Body of pancreas (tissue), 4 donors: ENCODE measurements around the gene RPH3AL. TPM values are rescaled to one million over a fixed set of nuclear protein-coding genes. Genes with fewer than 3 reads are reported as not detected.

Experiments used
- ATAC-seq: fragments of 150-250 bp; one replicate; pipeline ENCODE4 v1.9.1; 2016
- DNase-seq, 4 donors: peaks; one replicate each; pipeline ENCODE4 v3.0.0-alpha.2; 2019
- H3K27ac ChIP-seq, 4 donors: fragments of 200-600 bp; sonication (generic); 1 replicate in 3 of 4; 2 replicates in 1 of 4; pipeline versions ENCODE4 v1.5.1 to v1.6.1; 2016 to 2019; ENCODE audit warnings: mild to moderate bottlenecking in 1 of 4, mixed read lengths in 1 of 4, moderate library complexity in 1 of 4
- H3K27me3 ChIP-seq, 2 donors: fragments of 200-600 bp; sonication (generic); one replicate each; pipeline ENCODE4 v1.6.0; 2016; ENCODE audit warnings: mild to moderate bottlenecking in 1 of 2
- H3K36me3 ChIP-seq, 2 donors: fragments of 200-600 bp; sonication (generic); replicated peaks in 1 of 2; 2 replicates each; pipeline ENCODE4 v1.5.1; 2016; ENCODE audit warnings: low read depth in 2 of 2; ENCODE audit not compliant: insufficient read depth in 1 of 2
- H3K4me1 ChIP-seq: fragments of 200-600 bp; sonication (generic); one replicate; pipeline ENCODE4 v1.6.0; 2016
- H3K4me3 ChIP-seq, 2 donors: fragments of 200-600 bp; sonication (generic); 1 replicate in 1 of 2; 2 replicates in 1 of 2; pipeline ENCODE4 v1.5.1; 2016 to 2019
- H3K9me3 ChIP-seq, 3 donors: fragments of 200-600 bp; sonication (generic); 1 replicate in 2 of 3; 2 replicates in 1 of 3; pipeline ENCODE4 v1.5.1; 2016
- CTCF ChIP-seq, 7 experiments: fragments of 450-650 bp in 4 of 7; fragments of 200-600 bp in 3 of 7; sonication (generic) in 3 of 7; IDR thresholded peaks; one replicate each; pipeline ENCODE4 v1.5.1; 2016 to 2019; ENCODE audit warnings: antibody characterized with exemption in 7 of 7
- POLR2A ChIP-seq, 3 donors: fragments of 450-650 bp; IDR thresholded peaks; one replicate each; pipeline ENCODE4 v1.6.1; 2016; ENCODE audit warnings: antibody characterized with exemption in 3 of 3, mild to moderate bottlenecking in 2 of 3
- WGBS, 2 donors: methylation state at CpG; one replicate each; pipeline ENCODE4 v1.1.5; 2017; 5-methylcytosine and 5-hydroxymethylcytosine counted together
- intact Hi-C: fragments of 100-400 bp; cut with DNase I; formaldehyde crosslinking; loops from one replicate; pipeline ENCODE4 v1.15.1; 2023
- total RNA-seq, 2 donors: library from RNA; depleted of rRNA; stranded (reverse); fragments of >200 nt; gene quantifications; one replicate each; pipeline ENCODE4 v1.1.0, GENCODE V29; 2016

The RPH3AL gene
- total RNA-seq, 2 donors from 2014 or later, result 77.1 to 89.5 TPM

DNA sequence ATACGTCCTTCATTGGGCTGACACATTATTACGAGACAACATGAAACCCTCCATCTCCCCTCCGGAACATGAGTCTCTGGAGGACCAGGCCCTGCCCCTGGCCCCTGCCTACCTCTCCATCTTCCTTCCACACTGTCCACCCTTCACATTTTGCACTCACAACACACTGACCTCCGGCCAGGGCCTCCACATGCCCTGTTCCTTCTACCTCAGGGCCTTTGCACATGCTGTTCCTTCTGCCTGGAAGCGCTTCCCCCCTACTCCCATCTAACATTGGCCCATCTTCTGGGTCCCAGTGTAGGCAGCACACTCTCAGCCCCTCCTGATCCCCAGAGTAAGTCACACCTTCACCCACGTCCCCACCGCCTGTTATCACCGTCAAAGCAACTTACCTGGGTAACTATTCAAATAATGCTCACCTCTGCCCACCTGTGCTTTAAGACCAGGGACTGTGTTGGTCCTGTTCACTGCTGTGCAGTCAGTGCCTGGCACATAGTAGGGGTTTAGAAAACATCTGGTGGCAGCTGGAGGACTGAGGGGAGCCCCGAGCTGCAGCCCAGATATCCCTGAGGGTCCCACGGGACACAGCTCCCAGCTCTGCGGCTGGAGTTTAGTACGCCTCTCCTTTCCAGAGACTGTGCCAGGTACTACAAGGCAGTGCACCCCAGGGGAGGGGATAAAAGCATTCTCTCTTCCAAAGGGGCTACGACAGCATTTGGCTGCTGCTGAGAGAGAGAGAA lies 27.2 kb downstream of the RPH3AL start:
- no peaks in the 10 kb centered on the region for H3K36me3 ChIP-seq
- 94 to 96% methylated on average over 13 of the region's 13 CpGs for WGBS, 2 donors
- intact Hi-C loops, result no loop called here
- ATAC-seq (no peak), DNase-seq (no peak)
- TF ChIP-seq POLR2A (IDR thresholded peaks at IDR 0.05), result no peak
- TF ChIP-seq CTCF (IDR thresholded peaks at IDR 0.05), result no peak
- no peaks in the 10 kb centered on the region for H3K9me3 ChIP-seq
- no peak overlapping the region for H3K4me3 ChIP-seq
- H3K27me3 ChIP-seq, result no peaks in the 10 kb centered on the region
- H3K4me1 ChIP-seq, result peaks cover 10% of the 10 kb centered on the region
- no peak overlapping the region for H3K27ac ChIP-seq

DNA sequence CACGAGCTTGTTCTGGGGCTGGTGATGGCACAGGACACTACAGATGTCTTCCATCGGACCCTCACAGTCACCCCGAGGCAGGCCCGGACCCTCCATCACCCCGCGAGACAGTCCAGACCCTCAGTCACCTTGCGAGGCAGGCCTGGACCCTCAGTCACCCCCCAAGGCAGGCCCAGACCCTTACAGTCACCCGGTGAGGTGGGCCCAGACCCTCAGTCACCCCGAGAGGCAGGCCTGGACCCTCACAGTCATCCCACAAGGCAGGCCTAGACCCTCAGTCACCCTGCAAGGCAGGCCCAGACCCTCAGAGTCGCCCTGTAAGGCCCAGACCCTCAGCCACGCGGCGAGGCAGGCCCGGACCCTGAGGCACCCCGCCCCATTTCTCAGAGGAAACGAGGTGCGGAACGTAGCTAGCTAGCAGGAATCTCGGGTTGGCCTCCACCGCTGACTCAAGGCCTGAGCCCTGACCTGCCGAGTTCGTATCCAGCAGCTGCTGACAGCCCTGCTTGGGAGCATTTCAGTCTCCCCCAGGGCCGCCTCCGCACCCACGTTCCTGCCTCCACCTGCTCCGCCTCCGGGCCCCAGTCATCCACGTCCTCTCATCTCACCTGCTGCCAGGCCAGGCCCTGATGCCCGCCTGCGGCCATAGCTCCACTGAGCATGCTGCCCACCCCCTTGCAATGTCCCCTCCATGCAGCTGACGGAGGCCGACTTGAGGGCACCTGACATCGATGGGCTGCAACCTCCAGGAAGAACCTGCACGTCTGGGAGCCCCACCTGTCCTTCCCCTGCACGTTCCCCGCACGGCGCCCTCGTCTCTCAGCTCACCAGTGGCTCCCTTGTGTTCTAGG lies 28.7 kb downstream of the RPH3AL start:
- Histone ChIP-seq H3K36me3 (peaks cover 0 to 5% of the 10 kb centered on the region in 2 donors), H3K27me3 (no peaks in the 10 kb centered on the region), H3K4me1 (no peaks in the 10 kb centered on the region), H3K4me3 (no peak overlapping the region), H3K9me3 (no peaks in the 10 kb centered on the region), H3K27ac (no peak overlapping the region)
- intact Hi-C loops, result no loop called here
- DNase-seq (peak in 1 of 4 donors; percentile 10), ATAC-seq (no peak)
- TF ChIP-seq CTCF (IDR thresholded peaks at IDR 0.05) (no peak), POLR2A (IDR thresholded peaks at IDR 0.05) (no peak)
- WGBS, 2 donors, result 89 to 91% methylated on average over 19 to 36 of the region's 39 CpGs

- WGBS, 2 donors, result 60 to 75% methylated on average over 5 to 6 of the region's 8 CpGs
- DNase-seq (no peak), ATAC-seq (no peak)
These were observed 29.4 kb downstream of the RPH3AL start for GRCh38 chr17:323181-323580.

DNA sequence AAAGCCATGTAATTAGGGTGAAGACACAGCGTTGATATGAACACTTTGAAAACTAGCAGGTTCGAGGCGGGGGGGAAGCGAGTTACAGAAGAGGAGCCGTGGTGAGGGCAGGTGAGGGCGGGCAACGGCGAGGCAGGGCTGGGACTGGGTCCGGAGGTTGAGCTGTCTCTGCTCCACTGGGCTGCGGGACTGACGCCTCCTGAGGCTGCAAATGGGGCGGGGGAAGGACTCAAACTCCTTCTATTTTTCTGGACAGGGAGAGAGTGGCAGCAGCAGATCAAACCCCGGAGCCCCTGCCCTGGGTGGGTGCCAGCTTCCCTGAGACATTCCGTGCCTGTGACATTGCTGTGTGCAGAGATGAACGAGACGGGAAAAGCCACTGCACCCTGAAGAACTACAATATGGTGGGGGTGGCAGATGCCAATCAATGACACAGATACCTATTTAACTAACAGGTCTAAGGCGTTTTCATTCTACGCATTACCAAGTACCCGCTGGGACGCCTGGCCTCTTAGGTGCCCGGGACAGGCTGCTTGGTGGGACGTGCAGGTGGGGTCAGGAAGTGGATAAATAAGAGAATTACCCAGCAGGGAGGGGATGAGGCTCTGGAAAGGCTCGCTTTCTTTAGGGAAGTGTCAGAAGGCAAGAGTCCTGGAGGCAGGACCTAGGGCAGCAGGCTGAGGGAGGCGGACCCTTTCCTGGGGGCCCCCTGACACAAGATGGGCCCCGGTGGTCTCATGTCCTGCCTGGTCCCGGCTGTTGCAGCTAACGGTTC lies 30.4 kb downstream of the RPH3AL start:
- Histone ChIP-seq H3K36me3 (peaks cover 0 to 9% of the 10 kb centered on the region in 2 donors), H3K9me3 (no peaks in the 10 kb centered on the region), H3K4me1 (no peaks in the 10 kb centered on the region), H3K4me3 (no peak overlapping the region), H3K27ac (no peak overlapping the region), H3K27me3 (no peaks in the 10 kb centered on the region)
- DNase-seq (peak in 1 of 4 donors; percentile 19), ATAC-seq (no peak)
- TF ChIP-seq CTCF (IDR thresholded peaks at IDR 0.05) (no peak), POLR2A (IDR thresholded peaks at IDR 0.05) (no peak)
- WGBS, 2 donors, result 88 to 89% methylated on average over 26 to 27 of the region's 27 CpGs
- intact Hi-C loops, result no loop called here

More at GRCh38 chr17:323181-323580, 29.4 kb downstream of the RPH3AL start:
- Histone ChIP-seq H3K4me1 (no peaks in the 10 kb centered on the region), H3K27me3 (no peaks in the 10 kb centered on the region), H3K9me3 (no peaks in the 10 kb centered on the region), H3K36me3 (peaks cover 0 to 9% of the 10 kb centered on the region in 2 donors), H3K27ac (no peak overlapping the region), H3K4me3 (no peak overlapping the region)
- intact Hi-C loops, result no loop called here
- TF ChIP-seq CTCF (IDR thresholded peaks at IDR 0.05) (no peak), POLR2A (IDR thresholded peaks at IDR 0.05) (no peak)
